Measurements from ENCODE around the gene TEX14.

GRCh38 chr17:58527949-58528348 lies 163.9 kb downstream of the TEX14 start:
- TF ChIP-seq JUN (IDR thresholded peaks at IDR 0.05; ENCODE audit: borderline replicate concordance, insufficient read depth, insufficient read length, low read depth) (no peak), MAX (IDR thresholded peaks at IDR 0.05; ENCODE audit: insufficient read depth, insufficient read length) (peak; percentile 34), POLR2AphosphoS5 (IDR thresholded peaks at IDR 0.05; ENCODE audit: insufficient read depth, low read depth, low read length) (no peak), EZH2 (IDR thresholded peaks at IDR 0.05; ENCODE audit: borderline replicate concordance, low read depth, low read length, severe bottlenecking) (no peak)
- TF ChIP-seq, protein P1, sequence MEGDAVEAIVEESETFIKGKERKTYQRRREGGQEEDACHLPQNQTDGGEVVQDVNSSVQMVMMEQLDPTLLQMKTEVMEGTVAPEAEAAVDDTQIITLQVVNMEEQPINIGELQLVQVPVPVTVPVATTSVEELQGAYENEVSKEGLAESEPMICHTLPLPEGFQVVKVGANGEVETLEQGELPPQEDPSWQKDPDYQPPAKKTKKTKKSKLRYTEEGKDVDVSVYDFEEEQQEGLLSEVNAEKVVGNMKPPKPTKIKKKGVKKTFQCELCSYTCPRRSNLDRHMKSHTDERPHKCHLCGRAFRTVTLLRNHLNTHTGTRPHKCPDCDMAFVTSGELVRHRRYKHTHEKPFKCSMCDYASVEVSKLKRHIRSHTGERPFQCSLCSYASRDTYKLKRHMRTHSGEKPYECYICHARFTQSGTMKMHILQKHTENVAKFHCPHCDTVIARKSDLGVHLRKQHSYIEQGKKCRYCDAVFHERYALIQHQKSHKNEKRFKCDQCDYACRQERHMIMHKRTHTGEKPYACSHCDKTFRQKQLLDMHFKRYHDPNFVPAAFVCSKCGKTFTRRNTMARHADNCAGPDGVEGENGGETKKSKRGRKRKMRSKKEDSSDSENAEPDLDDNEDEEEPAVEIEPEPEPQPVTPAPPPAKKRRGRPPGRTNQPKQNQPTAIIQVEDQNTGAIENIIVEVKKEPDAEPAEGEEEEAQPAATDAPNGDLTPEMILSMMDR (IDR thresholded peaks at IDR 0.05; ENCODE audit: extremely low read depth in 1 of 2, insufficient read depth in 1 of 2, low read depth in 1 of 2, low read length in 2 of 2), result no peak

Data from endothelial cell of umbilical vein (primary cell).